SK-N-SH treated with all-trans-retinoic acid at 6 μM for 48 hours (cell line): ENCODE data around the gene SCN9A.

ENCODE experiments used
- ARNTL ChIP-seq: fragments of 450-650 bp; formaldehyde crosslinking; IDR thresholded peaks from 2 replicates; pipeline ENCODE4 v1.5.0; 2020; ENCODE audit warnings: low read depth, mild to moderate bottlenecking, moderate library complexity, borderline replicate concordance
- BACH2 ChIP-seq: fragments of 250-450 bp; sonication (Bioruptor Pico); IDR thresholded peaks from 2 replicates; pipeline ENCODE4 v1.9.0; 2021; ENCODE audit warnings: mild to moderate bottlenecking, borderline replicate concordance
- CSDC2 ChIP-seq: fragments of 250-450 bp; sonication (Bioruptor Pico); IDR thresholded peaks from 2 replicates; pipeline ENCODE4 v1.5.0; 2020; ENCODE audit warnings: mild to moderate bottlenecking, moderate library complexity
- CSRNP3 ChIP-seq: fragments of 250-450 bp; sonication (Bioruptor Pico); IDR thresholded peaks from 2 replicates; pipeline ENCODE4 v1.5.1; 2021; ENCODE audit warnings: mild to moderate bottlenecking, moderate library complexity
- ESRRG ChIP-seq: fragments of 250-450 bp; sonication (Bioruptor Pico); IDR thresholded peaks from 2 replicates; pipeline ENCODE4 v1.6.1; 2021; ENCODE audit warnings: mild to moderate bottlenecking
- ISL1 ChIP-seq: fragments of 250-450 bp; sonication (Bioruptor Pico); IDR thresholded peaks from 2 replicates; pipeline ENCODE4 v2.1.2; 2022; ENCODE audit warnings: mild to moderate bottlenecking, moderate library complexity
- PATZ1 ChIP-seq: fragments of 250-450 bp; sonication (Bioruptor Pico); IDR thresholded peaks from 2 replicates; pipeline ENCODE4 v1.8.0; 2020; ENCODE audit warnings: mild to moderate bottlenecking, moderate library complexity, borderline replicate concordance
- RARB ChIP-seq: fragments of 250-450 bp; sonication (Bioruptor Pico); IDR thresholded peaks from 2 replicates; pipeline ENCODE4 v1.8.0; 2021; ENCODE audit warnings: mild to moderate bottlenecking, moderate library complexity
- TCF4 ChIP-seq: fragments of 250-450 bp; sonication (Bioruptor Pico); IDR thresholded peaks from 2 replicates; pipeline ENCODE4 v1.8.0; 2021; ENCODE audit warnings: mild to moderate bottlenecking, moderate library complexity, borderline replicate concordance
- TOX ChIP-seq: fragments of 250-450 bp; sonication (Bioruptor Pico); IDR thresholded peaks from 2 replicates; pipeline ENCODE4 v1.8.0; 2021; ENCODE audit warnings: mild to moderate bottlenecking, moderate library complexity, borderline replicate concordance
- ZC3H10 ChIP-seq: fragments of 250-450 bp; sonication (Bioruptor Pico); IDR thresholded peaks from 2 replicates; pipeline ENCODE4 v1.5.1; 2021; ENCODE audit warnings: mild to moderate bottlenecking, moderate library complexity
- ZFP3 ChIP-seq: fragments of 250-450 bp; sonication (Bioruptor Pico); IDR thresholded peaks from 2 replicates; pipeline ENCODE4 v1.5.0; 2020; ENCODE audit warnings: mild to moderate bottlenecking, moderate library complexity
- ZFP30 ChIP-seq: fragments of 450-650 bp; formaldehyde crosslinking; IDR thresholded peaks from 2 replicates; pipeline ENCODE4 v1.5.0; 2022; ENCODE audit warnings: mild to moderate bottlenecking, moderate library complexity
- ZNF70 ChIP-seq: fragments of 450-650 bp; formaldehyde crosslinking; IDR thresholded peaks from 2 replicates; pipeline ENCODE4 v1.5.0; 2020; ENCODE audit warnings: mild to moderate bottlenecking, moderate library complexity

- TF ChIP-seq RARB (CRISPR knock-in tag): no peak
- no peak for TF ChIP-seq ZC3H10
- no peak for TF ChIP-seq TOX
- TF ChIP-seq BACH2: no peak
- no peak for TF ChIP-seq ZFP3 (CRISPR knock-in tag)
- TF ChIP-seq ZNF70: no peak
- no peak for TF ChIP-seq CSDC2
- no peak for TF ChIP-seq ARNTL (CRISPR knock-in tag)
- TF ChIP-seq ESRRG (CRISPR knock-in tag): no peak
- no peak for TF ChIP-seq PATZ1 (CRISPR knock-in tag)
- TF ChIP-seq CSRNP3 (CRISPR knock-in tag): no peak
- no peak for TF ChIP-seq TCF4 (CRISPR knock-in tag)
- TF ChIP-seq ISL1 (CRISPR knock-in tag): no peak
- TF ChIP-seq ZFP30: no peak
These were observed 9.8 kb downstream of the SCN9A start for GRCh38 chr2:166365803-166366420.
